ENCODE measurements around the gene STAMBPL1.

DNA sequence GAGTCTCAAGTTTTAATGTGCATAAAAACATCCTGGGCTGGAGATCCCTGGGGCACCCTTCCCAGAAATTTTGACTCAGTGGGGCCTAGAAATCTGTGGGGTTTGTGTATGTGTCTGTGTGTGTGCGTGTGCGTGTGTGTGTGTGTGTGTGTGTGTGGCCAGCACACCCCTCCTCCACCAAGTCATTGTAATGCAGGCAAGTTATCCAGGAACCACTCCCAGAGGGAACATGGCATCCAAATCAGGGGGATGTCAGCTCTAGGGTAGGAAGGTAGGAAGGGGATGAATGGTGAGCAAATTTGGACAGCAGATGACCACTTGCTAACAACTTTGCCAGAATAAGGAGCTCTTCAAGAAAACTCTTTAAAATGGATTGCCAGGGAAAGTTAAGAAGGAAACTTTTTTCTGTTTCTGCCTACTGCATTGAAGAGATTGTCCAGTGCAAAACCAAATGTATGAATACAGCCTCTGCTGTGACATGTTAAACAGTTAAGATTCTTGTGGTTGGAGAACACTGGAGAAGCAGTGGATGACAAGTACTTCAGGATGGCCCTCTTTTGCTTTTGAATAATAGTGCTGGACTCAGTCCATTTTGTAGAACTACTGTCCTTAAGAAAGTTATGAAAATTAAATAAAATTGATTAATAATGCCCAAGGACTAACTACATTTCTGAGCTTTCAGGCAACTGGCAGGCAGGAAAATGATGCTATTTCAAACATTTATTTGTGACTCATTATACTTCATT, 12.3 kb downstream of the STAMBPL1 start:
- no peak for TF ChIP-seq POLR2AphosphoS5 (IDR thresholded peaks at IDR 0.05; ENCODE audit: borderline replicate concordance, low read depth, low read length)
- TF ChIP-seq EZH2 (IDR thresholded peaks at IDR 0.05): no peak

All from SK-N-MC (cell line).